NCI-H526 (cell line): Measurements from ENCODE around the gene NAV1.

Source experiments
- DNase-seq, 2 experiments: peaks; one replicate each; lab custom pipeline; 2025; lab: John Stamatoyannopoulos, UW

NAV1 gene

GRCh38 chr1:201528631-201529252 lies 10.2 kb upstream of the NAV1 start:
- no peak for DNase-seq

- DNase-seq = peak; percentile 40 to 71
Measured at GRCh38 chr1:201530741-201531531, 8.0 kb upstream of the NAV1 start.

- DNase-seq = peak in 1 of 2 experiments; percentile 37
Measured at GRCh38 chr1:201531551-201532425, 7.1 kb upstream of the NAV1 start.

- no peak for DNase-seq
Measured at GRCh38 chr1:201533836-201534235, 5.1 kb upstream of the NAV1 start.

DNA sequence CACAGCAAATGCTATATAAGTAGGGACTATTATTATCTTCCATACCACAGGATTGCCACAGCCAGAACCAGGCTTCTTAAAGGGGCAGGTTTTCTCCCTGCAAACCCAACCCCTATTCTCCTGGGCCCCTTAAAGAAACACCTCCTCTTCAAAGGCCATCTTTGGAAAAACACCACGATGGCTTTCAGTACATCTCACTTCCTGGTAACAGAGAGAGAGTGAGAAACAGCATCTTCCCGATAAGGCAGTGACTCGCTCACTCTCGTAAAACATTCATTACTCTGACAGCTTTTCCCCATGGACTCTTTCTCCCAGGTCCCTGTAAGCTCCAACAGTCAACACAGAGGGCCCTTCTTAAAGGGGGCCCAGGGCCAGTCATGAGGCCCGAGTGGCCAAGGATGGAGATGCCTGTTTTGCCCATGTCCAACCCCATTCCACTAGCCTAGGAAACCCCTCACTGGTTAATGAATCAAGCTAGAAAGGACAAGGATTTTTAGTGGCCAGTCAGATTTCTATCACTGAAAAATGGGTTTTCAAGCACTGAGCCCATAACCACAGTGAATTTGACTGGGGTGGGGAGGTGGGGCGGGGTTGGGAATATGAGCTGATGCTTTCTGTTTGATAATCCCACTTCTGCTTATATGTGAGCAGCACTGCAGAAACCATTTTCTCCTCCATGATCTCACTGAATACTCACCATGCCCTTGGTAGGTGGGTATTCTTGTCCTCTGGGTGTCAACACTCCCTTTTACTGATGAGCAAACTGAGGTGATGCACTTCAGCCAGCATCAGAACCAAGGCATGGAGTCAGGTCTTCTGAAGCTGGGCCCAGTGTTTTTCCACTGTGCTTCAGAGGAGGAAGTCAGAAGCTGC lies 3.6 kb upstream of the NAV1 start:
- DNase-seq = peak in 1 of 2 experiments; percentile 9

DNA sequence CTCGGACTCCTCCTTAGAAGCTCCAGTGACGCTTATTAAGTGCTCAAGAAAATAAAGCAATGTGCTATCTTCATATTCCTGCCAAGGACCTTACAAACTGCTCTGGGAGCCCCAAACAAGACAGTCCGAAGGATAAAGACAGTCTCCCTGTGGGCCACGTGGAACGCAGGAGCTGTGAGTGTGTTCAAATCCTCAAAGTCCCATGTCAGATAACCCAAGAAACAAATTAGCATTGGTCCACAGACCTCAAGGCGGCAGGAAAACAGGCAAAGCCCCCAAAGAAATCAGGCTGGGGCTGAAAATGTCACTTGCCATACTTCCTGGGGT lies 3.0 kb upstream of the NAV1 start:
- DNase-seq = no peak

DNA sequence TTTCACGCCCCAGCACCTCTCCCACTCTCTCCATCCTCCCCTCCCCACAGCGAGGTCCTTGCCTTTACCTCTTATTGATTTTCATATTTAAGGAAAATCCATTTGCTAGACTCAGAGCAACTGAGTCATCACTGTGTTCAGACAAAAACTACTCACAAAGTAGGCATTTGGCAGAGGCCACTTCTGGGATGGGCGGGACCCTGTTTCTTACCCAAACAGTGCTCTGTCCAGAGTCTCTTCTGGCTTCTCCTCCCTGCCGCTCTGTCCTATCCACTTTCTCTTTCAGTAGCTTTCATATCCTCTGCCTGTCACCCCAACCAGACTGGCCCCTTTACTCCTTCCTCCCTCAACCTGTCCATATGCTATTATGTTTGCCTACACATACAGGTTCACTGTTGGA lies 2.4 kb upstream of the NAV1 start:
- no peak for DNase-seq

DNA sequence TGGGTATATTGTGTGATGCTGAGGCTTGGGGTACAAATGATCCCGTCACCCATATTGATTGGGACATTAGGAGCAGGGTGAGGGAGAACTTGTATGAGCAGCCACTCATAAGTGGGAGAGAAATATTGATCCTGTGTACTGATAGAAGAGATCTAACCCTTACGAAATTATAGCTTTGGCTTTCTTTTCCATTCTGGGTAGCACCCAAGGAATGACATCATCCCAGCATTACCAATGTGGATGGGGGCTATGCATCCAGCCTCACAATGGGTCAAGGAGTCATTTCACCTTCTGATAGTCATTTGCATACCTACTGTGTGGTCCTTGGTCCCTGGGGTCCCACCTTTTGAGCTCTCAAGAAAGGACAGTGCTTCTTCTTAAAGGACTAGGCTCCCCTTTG lies 1.9 kb upstream of the NAV1 start:
- no peak for DNase-seq

GRCh38 chr1:201537467-201537866 lies 1.5 kb upstream of the NAV1 start:
- DNase-seq = no peak

DNA sequence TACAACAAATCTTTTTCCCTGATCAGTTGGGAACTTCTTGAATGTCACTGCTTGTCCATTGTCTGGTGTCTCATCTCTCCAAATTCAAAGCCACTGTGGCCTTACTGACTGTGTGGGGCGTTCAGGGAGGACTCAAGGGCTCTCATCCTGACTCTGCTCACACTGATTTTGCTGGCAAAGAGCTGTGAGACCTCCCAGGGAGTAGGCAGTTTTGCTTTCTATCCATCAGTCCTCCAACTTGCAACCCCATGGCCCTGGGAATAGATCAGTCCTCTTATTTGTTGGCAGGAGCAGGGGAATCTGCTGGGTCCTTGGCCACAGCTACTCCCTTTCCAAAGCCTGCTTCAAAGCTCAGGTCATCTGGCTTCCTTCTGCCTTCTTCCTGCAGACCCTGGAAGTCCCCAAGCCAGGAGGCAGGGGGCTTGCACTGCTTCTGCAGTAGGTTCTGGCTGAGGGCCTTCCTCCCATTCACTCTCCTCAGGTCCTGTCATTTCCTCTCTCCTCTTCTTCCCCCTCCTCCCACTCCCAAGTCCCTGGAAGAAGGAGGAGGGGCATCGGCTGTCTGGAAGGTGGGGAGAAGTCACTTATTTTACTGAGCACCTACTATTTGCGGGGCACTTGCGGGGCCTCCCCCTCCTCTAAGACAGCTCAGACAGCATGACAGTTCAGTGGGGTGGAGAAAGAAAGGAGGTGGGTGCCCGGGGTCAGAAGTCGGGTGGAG lies 876 bp upstream of the NAV1 start:
- peak in 1 of 2 experiments; percentile 11 for DNase-seq

GRCh38 chr1:201539561-201540431 lies 869 bp downstream of the NAV1 start:
- peak; percentile 67 to 77 for DNase-seq

GRCh38 chr1:201540846-201541735 lies 2.2 kb downstream of the NAV1 start:
- peak; percentile 76 for DNase-seq

- DNase-seq = no peak
Measured at GRCh38 chr1:201542309-201543035, 3.5 kb downstream of the NAV1 start.

- no peak for DNase-seq
Measured at GRCh38 chr1:201543871-201544642, 5.1 kb downstream of the NAV1 start.

DNA sequence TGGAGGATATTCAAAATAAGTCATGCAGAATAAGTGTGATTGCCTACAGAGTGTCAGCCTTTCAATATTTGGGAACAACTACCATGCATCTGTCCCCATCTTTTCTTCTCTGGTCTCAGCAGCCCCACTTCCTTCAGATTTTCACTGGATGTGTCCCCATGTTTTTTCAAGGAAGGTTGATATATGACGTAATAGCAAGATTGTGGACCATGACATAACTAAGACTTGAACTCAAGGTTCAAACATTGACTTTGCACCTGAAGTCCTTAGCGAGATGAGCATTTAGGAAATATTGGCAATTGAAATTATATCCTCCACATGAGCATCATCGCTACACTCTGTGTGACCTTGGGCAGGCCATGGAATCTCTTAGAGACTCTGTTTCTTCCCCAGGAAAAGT lies 5.8 kb downstream of the NAV1 start:
- no peak for DNase-seq

GRCh38 chr1:201545851-201546492 lies 7.0 kb downstream of the NAV1 start:
- DNase-seq = peak; percentile 51 to 74

DNA sequence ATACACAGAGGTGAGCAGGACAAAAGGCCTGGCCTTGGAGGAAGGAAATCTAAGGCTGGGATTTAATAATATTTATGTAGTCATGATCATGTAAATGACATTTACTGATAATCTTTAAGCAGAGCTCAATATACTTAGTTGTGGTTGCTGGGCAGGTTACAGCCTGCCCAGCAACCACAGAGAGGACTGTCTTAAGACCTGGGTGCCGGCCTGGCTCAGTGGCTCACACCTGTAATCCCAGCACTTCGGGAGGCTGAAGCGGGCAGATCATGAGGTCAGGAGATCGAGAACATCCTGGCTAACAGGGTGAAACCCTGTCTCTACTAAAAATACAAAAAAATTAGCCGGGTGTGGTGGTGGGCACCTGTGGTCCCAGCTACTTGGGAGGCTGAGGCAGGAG lies 10.6 kb downstream of the NAV1 start:
- peak in 1 of 2 experiments; percentile 17 for DNase-seq
